Smooth muscle cell of the brain vasculature (primary cell): Measurements from ENCODE around the gene RILPL1.
"Not testable (repeated sequence)": the region's sequence is repeated elsewhere in the genome, so short reads cannot be mapped to it uniquely, and the experiment has no call there.

ENCODE experiments used
- DNase-seq: peaks from one replicate; pipeline ENCODE4 v3.0.0-alpha.2; 2012; ENCODE audit warnings: low read depth, low spot score

The RILPL1 gene, protein sequence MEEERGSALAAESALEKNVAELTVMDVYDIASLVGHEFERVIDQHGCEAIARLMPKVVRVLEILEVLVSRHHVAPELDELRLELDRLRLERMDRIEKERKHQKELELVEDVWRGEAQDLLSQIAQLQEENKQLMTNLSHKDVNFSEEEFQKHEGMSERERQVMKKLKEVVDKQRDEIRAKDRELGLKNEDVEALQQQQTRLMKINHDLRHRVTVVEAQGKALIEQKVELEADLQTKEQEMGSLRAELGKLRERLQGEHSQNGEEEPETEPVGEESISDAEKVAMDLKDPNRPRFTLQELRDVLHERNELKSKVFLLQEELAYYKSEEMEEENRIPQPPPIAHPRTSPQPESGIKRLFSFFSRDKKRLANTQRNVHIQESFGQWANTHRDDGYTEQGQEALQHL

DNA sequence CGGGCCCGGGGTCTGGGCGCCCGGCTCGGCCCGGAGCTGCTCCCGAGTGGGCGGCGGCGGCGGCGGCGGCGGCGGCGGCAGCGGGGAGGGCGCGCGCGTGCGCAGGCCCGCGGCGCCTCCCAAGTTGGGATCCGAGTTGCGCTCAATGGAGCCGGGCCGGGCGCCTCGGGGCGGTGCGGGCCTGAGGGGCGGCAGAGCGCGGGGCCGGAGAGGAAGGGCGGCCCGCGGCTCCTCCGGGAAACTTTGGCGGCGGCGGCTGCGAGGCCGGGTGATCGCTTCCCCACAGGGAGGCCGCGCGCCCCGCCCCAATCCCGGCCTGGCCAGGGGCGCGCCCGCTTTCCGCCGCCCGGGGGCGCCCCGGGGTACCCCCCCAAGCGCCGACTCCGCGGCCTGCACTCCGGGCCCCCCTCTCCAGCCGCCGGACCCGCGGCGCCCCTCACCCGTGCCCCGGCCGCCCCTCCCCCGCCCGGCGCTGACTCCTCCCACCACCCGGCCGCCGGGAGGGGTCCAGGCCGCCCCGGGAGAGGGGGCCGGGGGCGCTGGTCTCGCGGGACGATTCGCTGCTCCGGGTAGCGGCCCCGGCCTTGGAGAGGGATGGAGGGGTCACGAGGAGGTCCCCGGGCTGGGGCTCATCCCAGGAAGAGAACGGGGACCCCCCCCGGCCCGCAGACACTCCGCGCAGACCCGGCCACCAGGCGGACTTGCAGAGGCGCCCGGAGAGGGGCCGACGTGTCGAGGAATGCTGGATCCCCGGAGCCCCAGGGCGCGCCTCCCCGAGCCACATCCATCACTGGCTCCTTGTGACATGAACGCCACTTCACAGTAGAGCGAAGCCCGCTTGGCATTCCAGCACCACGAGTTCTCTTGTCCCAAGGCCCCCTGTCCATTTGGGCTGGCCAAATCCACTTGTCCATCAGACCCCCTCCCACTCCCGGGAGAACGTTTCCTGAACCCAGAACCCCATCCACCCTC lies at the start of gene RILPL1:
Gene RILPL1, minus strand, starts transcription at position 48 of the 972 bp plus-strand sequence. CDS start 237 bp downstream, outside the sequence.
- no peak for DNase-seq

DNA sequence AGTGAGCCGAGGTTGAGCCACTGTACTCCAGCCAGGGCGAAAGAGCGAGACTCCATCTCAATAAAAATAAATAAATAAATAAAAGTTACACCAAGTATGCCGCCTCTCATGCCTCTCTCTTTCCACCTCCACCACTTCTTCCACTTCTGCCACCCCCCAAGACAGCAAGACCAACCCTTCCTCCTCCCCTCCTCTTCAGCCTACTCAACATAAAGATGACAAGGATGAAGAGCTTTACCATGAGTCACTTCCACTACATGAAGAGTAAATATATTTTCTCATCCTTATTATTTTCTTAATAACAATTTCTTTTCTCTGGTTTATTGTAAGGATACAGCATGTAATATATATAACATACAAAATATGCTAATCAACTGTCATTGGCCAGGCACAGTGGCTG lies 47.3 kb upstream of the RILPL1 start:
- DNase-seq = no peak

DNA sequence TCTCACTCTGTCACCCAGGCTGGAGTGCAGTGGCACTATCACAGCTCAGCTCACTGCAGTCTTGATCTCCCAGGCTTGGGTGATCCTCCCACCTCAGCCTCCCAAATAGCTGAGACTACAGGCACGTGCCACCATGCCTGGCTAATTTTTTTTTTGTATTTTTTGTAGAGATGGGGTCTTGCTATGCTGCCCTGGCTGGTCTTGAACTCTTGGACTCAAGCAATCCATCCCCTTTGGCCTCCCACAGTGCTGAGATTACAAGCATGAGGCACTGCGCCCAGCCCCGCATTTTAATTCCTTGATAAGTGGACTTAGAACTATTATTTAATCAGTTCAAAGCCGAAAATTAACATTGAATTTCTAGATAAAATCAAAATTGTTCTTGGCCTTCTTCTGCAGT lies 45.3 kb upstream of the RILPL1 start:
- DNase-seq = not testable (repeated sequence)

DNA sequence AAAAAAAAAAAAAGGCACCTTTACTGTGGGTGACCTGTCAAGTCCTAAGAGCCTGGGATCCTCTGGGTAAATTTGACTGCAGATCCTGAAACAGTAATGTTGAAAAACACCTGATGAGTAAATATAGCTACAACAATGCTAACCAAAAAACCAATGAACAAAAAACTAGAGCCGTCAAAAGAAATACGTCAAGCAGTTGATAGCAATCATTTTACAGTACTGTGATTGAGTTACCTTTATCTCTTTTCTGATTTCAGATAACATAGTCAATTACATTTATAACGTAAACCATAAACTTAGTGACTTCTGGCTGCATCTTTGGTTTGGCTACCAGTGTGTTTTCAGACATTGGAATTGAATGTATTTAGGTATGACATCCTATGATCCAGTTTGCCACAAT lies 44.7 kb upstream of the RILPL1 start:
- no peak for DNase-seq

DNA sequence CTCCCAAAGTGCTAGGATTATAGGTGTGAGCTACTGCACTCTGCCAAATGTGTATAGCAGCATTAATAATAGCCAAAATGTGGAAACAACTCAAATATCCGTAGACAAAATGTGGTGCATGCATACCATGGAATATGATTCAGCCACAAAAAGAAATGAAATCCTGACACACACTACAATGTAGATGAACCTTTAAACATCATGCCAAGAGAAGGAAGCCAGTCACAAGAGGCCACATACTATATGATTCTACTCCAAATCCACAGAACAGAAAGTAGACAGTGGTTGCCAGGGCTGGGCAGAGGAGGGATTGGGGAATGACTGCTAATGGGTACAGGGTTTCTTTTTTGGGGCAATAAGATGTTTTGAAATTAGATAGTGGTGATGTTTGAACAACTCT lies 43.1 kb upstream of the RILPL1 start:
- no peak for DNase-seq

DNA sequence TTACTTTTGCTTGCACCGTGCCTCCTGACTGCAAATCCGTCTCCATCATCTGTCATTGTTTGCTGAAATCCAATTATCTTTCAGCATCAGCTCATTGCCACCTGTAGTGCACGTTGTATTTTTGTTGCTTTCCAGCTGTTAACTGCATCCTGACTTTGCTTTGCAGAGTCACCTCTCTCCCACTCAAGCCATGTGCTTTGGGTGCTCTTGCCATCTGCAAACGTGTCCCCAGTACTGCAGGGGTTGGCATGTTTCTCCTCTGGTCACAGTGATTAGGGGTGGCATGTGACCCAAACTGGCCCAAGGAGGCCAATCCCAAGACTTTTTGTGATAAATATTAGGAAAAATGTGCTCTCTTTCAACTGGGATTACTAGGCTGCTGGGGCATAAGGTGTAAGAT lies 40.4 kb upstream of the RILPL1 start:
- no peak for DNase-seq

DNA sequence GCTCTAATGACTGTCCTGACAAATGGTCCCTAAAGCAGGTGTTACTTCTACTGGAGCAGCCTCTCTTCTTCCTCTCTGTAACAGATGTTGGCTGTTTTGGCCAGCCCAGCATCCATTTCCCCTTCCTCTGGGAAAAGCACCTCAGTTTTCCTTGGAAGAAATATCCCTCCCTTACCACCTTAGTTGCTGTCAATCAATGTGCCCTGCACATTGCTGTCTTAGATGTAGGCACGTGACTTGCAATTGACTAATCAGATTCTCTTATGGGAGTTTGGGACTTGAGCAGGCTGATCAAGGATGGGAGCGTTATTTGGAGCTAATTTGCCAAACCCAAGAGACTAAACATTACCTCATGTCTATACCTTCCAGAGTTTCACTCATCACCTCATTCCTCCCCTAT lies 38.9 kb upstream of the RILPL1 start:
- DNase-seq = no peak

DNA sequence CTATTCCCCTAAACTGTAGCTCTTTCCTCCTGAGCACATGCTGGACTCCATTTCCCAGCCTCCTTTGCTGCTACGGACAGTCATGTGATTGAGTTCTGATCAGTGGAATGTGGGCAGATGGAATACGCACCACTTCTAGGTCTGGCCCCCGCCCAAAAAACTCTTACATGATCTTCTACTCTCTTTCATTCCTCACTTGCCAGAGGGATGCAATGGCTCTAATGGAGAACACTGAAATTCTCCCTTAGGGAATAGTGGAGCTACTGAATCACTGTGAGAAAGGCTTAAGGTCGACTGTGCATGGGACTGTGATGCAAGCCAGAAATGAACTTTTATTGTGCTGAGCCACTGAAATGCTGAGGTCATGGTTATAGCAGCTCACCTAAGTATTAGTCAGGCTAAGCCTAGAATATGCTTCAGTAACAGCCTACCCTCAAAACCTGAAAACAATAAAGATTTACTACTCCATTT lies 37.9 kb upstream of the RILPL1 start:
- no peak for DNase-seq

DNA sequence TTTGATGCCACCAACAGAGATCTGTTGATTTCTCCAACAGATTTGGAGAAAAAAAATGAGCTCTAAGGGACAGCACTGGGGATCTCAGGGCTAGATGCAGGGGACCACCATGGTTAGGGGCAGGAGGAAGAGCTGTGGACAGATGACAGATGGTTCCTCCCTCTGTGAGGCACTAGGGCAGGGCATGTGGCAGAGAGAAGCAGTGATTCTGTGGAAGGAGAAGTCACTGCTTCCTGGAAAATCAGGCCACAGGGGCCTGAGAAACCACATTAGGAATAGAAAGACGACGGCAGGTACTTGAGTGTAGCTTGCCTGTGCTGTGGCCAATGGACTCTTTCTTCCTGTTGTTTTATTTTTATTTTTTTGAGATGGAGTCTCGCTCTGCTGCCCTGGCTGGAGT lies 25.9 kb upstream of the RILPL1 start:
- DNase-seq = no peak

DNA sequence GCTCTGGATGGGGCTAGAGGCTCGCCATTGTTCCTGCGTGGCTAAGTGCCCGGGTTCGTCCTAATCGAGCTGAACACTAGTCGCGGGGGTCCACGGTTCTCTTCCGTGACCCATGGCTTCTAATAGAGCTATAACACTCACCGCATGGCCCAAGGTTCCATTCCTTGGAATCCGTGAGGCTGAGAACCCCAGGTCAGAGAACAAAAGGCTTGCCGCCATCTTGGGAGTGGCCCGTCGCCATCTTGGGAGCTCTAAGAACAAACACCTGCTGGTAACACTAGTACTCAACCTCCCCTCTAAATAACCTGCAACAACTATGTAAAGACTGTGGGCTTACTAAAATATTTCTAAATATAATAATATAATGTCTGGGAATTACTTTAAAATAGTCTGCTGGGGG lies 25.0 kb upstream of the RILPL1 start:
- DNase-seq = not testable (repeated sequence)

DNA sequence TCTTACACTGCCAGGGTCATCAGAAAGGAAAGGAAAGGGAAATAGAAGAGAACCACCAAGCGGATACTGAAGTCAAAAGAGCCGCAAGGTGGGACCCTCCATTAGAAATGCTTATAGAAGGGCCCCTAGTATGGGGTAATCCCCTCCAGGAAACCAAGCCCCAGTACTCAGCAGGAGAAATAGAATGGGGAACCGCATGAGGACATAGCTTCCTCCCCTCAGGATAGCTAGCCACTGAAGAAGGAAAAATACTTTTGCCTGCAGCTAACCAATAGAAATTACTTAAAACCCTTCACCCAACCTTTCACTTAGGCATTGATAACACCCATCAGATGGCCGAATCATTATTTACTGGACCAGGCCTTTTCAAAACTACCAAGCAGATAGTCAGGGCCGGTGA lies 21.3 kb upstream of the RILPL1 start:
- DNase-seq = not testable (repeated sequence)

DNA sequence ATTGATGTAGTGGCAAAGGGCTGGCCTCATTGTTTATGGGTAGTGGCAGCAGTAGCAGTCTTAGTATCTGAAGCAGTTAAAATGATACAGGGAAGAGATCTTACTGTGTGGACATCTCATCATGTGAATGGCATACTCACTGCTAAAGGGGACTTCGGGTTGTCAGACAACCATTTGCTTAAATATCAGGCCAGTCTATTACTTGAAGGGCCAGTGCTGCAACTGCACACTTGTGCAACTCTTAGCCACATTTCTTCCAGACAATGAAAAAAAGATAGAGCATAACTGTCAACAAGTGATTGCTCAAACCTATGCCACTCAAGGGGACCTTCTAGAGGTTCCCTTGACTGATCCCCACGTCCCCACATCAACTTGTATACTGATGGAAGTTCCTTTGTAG lies 20.6 kb upstream of the RILPL1 start:
- DNase-seq = not testable (repeated sequence)

DNA sequence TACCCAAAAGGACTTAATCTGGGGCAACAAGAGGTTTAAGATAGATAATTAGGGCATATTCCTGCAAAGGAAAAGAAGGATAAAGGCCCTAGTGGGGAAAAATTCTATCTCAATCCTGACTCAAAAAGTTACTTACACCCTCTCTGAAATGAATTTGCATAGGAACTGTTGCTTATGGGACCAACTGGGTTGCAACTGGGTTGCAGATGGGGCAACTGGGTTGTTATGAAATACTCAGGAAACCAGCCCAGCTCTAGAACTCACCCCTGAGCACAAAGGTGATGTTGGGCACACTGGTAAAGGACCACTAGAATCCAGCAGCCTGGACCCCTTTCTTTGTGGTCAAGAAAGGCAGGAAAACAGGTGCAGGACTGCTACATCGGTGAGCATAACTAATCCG lies 17.2 kb upstream of the RILPL1 start:
- DNase-seq = no peak

DNA sequence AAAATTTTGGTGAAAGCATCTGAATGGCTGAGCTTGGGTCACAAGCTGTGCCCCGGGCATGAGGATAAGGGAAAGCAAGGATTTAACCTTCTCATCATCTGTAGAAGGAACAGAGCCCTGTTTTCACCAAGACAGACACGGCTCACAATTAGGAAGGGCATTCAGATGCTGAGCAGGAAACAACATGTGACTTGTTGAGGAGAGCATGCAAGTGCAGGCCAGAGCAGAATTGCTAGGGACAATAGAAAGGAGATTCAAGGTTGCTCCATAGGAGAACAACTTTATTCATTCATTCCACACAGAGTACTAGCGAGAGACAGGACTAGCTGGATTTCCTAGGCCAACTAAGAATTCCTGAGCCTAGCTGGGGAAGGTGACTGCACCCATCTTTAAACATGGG lies 14.6 kb upstream of the RILPL1 start:
- no peak for DNase-seq

DNA sequence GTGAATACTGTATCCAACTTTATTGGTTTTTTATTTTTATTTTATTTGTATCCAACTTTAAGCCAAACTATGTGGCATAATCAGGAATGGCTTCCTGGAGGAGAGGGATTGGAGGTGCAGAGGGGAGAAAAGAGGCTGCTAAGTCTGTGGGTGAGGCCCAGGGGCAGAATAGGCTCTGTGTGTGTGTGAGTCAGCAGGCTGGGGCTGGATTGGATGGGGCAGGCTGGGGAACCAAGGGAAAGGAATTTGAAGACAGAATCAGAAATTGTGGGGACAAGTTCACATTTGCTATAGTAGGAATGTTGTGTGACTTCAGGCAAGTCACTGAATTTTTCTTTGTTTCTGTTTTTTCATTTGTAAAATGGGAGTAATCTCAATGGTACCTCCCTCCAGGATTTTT lies 12.8 kb upstream of the RILPL1 start:
- DNase-seq = no peak

DNA sequence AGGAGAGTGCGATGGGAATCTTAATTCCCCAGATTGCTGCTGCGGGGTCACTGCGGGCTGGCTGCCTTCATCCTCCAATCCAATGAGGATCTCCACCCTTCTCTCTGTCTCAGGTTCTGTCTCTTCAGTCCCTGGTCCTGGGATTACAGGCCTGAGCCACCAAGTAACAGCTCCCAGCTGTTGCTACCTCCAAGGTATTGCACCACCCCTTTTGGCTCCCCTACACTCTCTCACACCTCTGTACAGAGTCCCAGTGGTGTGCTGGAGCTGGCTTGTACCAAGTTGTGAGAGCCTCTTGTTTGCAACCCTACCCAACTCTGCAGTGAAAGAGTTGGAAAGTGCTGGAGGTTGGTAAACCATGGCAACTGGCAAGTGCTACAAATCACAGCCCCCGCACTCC lies 10.0 kb upstream of the RILPL1 start:
- no peak for DNase-seq

DNA sequence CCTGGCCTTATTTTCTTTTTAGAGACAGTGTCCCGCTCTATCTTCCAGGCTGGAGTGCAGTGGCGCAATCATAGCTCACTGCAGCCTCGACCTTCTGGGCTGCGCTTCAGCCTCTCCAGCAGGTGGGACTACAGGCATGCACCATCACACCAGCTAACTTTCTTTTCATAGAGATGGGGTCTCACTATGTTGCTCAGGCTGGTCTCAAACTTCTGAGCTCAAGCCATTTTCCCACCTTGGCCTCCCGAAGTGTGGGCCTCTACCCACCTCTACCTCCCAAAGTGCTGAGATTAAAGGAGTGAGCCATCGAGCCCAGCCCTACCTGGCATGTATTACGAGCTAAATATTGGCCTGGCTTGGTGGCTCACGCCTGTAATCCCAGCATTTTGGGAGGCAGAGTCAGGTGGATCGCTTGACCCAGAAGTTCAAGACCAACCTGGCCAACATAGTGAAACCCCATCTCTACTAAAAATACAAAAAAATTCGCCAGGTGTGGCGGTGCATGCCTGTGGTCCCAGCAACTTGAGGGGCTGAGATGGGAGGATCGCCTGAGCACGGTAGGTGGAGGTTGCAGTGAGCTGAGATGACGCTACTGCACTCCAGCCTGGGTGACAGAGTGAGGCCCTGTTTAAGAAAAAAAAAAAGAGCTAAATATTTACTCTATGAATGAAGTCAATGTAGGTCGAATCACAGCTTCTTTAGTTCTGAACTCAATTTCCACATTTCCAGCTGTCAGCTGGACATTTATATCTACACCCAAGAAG lies 7.6 kb upstream of the RILPL1 start:
- no peak for DNase-seq

DNA sequence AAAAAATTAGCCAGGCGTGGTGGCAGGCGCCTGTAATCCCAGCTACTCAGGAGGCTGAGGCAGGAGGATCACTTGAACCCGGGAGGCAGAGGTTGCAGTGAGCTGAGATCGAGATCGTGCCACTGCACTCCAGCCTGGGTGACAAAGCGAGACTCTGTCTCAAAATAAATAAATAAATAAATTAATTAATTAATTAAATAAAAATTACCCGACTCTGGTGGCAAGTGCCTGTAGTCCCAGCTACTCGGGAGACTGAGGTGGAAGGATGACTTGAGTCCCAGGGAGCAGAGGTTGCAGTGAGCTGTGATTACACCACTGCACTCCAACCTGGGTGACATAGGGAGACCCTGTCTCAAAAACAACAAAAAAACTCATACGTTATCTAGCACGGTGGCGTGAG lies 2.4 kb upstream of the RILPL1 start:
- DNase-seq = not testable (repeated sequence)

DNA sequence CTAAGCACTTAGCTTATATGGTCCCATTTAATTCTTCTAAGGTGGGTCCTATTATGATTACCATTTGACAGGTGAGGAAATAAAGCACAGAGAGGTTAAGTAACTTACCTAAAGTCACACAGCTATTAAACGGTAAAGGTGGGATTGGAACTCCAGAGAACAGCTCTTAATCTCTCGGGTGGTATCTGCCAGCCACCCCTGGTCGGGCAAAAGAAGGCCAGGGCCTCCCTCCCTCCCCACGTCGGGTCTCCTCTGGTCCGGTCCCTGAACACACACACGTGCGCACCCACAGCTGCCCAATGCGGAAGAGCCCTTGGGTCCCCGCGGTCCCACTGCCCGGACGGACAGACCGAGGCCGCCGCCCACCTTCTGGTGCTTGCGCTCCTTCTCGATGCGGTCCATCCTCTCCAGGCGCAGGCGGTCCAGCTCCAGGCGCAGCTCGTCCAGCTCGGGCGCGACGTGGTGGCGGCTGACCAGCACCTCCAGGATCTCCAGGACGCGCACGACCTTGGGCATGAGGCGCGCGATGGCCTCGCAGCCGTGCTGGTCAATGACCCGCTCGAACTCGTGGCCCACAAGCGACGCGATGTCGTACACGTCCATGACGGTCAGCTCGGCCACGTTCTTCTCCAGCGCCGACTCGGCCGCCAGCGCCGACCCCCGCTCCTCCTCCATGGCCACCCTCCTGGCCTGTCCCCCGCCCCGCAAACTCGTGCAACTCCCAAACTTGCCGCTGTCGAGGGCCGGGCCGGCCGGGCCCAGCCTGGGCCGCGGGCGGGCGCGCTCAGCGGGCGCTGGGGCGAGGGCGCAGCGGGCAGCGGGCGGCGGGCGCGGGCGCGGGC lies 490 bp downstream of the RILPL1 start:
- no peak for DNase-seq

DNA sequence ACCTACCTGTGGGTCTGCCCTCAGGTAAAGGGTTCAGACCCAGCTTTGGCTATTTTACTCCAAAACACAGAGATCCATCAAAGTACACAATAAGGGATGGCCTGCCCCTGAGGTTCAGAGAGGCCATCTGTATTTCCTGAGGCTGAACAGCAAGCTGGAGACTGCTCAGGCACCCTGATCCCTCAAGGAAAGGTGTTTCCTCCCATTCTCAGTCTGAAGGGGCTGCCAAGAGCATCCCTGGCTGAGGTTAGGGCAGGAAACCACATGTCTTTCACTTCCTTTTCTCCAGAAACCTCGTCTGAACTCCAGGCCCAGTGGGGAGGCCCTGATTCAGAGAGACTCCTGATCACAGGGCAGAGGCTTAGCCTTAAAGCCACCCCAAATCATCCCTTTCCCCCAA lies 1.5 kb downstream of the RILPL1 start:
- DNase-seq = no peak

DNA sequence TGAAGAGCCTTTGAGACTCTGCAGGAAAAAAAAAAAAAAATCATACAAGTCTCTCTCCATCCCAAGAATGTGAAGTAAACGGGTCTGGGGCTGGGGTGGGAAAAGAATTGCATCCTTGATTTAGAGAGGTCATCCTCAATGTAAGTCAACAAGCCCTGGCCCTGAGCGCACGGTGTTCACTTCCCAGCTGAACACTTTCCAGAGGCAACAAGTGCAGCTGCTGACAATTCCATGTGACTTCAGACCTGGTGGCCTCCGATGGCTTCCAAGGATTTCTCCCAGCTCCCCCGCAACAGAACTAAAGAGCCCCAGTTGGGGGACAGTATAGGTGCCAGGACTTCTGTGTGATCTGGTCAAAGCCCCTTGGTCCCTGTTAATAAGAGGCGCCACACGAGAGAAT lies 2.4 kb downstream of the RILPL1 start:
- no peak for DNase-seq
